K562 (cell line): ENCODE data around the gene FRG1.
"Not testable (repeated sequence)": the region's sequence is repeated elsewhere in the genome, so short reads cannot be mapped to it uniquely, and the experiment has no call there.

ENCODE experiments used
- KDM5B ChIP-seq: fragments of 200-600 bp; sonication (generic); IDR thresholded peaks from 2 replicates; pipeline ENCODE4 v1.6.1; 2012; ENCODE audit warnings: low read depth, mild to moderate bottlenecking, moderate library complexity, low read length, control low read depth, inconsistent platforms; ENCODE audit not compliant: insufficient replicate concordance
- MYC ChIP-seq, 2 experiments: fragments of 250-450 bp in 1 of 2; sonication (Bioruptor Pico) in 1 of 2; IDR thresholded peaks; 2 replicates each; pipeline versions ENCODE4 v1.5.1 to v1.6.1; 2012 to 2021; ENCODE audit warnings: low read depth in 2 of 2, borderline replicate concordance in 1 of 2, improper control_type of control experiment in 1 of 2, low read length in 1 of 2, mild to moderate bottlenecking in 1 of 2, moderate library complexity in 1 of 2
- XRCC3 ChIP-seq: fragments of 450-650 bp; IDR thresholded peaks from 2 replicates; pipeline ENCODE4 v1.6.1; 2017; ENCODE audit warnings: mild to moderate bottlenecking, moderate library complexity
- TF ChIP-seq, protein P1 (sequence below): fragments of 450-650 bp; IDR thresholded peaks from 2 replicates; pipeline ENCODE4 v1.6.1; 2016; ENCODE audit warnings: low read depth
- TF ChIP-seq, protein P2 (sequence below), 3 experiments: IDR thresholded peaks in 2 of 3; conservative IDR thresholded peaks in 1 of 3; 2 replicates each; pipeline ENCODE4 v1.5.1; 2011 to 2012; ENCODE audit warnings: low read length in 3 of 3, mild to moderate bottlenecking in 3 of 3, control low read depth in 2 of 3, improper control_type of control experiment in 1 of 3, inconsistent platforms in 1 of 3, low read depth in 1 of 3, mixed read lengths in 1 of 3, moderate library complexity in 1 of 3; ENCODE audit not compliant: insufficient read depth in 2 of 3

DNA sequence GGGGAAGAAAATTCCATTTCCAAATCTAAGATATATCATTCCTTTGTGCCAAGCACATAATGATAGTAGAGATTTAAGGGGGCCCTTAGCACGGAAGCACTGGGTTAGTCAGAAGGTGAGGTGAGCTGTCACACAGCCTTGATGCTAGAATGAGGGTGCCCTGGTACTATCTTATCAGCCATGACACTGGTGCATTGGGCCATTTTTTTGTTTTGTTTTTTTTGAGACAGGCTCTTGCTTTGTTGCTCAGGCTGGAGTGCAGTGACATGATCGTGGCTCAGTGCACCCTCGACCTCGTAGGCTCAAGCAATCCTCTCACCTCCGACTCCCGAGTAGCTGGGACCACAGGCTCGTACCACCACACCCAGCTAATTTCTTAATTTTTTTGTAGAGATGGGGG is 7.8 kb downstream of the FRG1 start:
- TF ChIP-seq KDM5B; MYC (IDR thresholded peaks at IDR 0.05; ENCODE audit: low read depth, low read length); MYC (CRISPR knock-in tag; IDR thresholded peaks at IDR 0.05; ENCODE audit: borderline replicate concordance, low read depth); XRCC3: not testable (repeated sequence)
- TF ChIP-seq, protein P1, sequence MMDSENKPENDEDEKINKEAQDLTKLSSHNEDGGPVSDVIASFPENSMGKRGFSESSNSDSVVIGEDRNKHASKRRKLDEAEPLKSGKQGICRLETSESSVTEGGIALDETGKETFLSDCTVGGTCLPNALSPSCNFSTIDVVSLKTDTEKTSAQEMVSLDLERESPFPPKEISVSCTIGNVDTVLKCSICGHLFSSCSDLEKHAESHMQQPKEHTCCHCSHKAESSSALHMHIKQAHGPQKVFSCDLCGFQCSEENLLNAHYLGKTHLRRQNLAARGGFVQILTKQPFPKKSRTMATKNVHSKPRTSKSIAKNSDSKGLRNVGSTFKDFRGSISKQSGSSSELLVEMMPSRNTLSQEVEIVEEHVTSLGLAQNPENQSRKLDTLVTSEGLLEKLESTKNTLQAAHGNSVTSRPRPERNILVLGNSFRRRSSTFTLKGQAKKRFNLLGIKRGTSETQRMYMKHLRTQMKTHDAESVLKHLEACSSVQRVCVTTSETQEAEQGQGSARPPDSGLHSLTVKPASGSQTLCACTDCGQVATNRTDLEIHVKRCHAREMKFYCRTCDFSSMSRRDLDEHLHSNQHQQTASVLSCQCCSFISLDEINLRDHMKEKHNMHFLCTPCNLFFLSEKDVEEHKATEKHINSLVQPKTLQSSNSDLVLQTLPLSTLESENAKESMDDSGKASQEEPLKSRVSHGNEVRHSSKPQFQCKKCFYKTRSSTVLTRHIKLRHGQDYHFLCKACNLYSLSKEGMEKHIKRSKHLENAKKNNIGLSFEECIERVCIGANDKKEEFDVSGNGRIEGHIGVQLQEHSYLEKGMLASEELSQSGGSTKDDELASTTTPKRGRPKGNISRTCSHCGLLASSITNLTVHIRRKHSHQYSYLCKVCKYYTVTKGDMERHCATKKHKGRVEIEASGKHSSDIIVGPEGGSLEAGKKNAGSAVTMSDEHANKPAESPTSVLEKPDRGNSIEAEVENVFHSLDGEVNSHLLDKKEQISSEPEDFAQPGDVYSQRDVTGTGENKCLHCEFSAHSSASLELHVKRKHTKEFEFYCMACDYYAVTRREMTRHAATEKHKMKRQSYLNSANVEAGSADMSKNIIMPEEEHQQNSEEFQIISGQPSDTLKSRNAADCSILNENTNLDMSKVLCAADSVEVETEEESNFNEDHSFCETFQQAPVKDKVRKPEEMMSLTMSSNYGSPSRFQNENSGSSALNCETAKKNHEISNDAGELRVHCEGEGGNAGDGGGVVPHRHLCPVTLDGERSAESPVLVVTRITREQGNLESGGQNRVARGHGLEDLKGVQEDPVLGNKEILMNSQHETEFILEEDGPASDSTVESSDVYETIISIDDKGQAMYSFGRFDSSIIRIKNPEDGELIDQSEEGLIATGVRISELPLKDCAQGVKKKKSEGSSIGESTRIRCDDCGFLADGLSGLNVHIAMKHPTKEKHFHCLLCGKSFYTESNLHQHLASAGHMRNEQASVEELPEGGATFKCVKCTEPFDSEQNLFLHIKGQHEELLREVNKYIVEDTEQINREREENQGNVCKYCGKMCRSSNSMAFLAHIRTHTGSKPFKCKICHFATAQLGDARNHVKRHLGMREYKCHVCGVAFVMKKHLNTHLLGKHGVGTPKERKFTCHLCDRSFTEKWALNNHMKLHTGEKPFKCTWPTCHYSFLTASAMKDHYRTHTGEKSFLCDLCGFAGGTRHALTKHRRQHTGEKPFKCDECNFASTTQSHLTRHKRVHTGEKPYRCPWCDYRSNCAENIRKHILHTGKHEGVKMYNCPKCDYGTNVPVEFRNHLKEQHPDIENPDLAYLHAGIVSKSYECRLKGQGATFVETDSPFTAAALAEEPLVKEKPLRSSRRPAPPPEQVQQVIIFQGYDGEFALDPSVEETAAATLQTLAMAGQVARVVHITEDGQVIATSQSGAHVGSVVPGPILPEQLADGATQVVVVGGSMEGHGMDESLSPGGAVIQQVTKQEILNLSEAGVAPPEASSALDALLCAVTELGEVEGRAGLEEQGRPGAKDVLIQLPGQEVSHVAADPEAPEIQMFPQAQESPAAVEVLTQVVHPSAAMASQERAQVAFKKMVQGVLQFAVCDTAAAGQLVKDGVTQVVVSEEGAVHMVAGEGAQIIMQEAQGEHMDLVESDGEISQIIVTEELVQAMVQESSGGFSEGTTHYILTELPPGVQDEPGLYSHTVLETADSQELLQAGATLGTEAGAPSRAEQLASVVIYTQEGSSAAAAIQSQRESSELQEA: not testable (repeated sequence)
- TF ChIP-seq, protein P2, sequence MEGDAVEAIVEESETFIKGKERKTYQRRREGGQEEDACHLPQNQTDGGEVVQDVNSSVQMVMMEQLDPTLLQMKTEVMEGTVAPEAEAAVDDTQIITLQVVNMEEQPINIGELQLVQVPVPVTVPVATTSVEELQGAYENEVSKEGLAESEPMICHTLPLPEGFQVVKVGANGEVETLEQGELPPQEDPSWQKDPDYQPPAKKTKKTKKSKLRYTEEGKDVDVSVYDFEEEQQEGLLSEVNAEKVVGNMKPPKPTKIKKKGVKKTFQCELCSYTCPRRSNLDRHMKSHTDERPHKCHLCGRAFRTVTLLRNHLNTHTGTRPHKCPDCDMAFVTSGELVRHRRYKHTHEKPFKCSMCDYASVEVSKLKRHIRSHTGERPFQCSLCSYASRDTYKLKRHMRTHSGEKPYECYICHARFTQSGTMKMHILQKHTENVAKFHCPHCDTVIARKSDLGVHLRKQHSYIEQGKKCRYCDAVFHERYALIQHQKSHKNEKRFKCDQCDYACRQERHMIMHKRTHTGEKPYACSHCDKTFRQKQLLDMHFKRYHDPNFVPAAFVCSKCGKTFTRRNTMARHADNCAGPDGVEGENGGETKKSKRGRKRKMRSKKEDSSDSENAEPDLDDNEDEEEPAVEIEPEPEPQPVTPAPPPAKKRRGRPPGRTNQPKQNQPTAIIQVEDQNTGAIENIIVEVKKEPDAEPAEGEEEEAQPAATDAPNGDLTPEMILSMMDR (IDR thresholded peaks at IDR 0.05 in 2 of 3, conservative IDR thresholded peaks at IDR 0.05 in 1 of 3; ENCODE audit: insufficient read depth in 2 of 3, low read depth in 1 of 3, low read length in 3 of 3): not testable (repeated sequence)
